ENCODE measurements around the gene TFE3.

The TFE3 gene, protein sequence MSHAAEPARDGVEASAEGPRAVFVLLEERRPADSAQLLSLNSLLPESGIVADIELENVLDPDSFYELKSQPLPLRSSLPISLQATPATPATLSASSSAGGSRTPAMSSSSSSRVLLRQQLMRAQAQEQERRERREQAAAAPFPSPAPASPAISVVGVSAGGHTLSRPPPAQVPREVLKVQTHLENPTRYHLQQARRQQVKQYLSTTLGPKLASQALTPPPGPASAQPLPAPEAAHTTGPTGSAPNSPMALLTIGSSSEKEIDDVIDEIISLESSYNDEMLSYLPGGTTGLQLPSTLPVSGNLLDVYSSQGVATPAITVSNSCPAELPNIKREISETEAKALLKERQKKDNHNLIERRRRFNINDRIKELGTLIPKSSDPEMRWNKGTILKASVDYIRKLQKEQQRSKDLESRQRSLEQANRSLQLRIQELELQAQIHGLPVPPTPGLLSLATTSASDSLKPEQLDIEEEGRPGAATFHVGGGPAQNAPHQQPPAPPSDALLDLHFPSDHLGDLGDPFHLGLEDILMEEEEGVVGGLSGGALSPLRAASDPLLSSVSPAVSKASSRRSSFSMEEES

DNA sequence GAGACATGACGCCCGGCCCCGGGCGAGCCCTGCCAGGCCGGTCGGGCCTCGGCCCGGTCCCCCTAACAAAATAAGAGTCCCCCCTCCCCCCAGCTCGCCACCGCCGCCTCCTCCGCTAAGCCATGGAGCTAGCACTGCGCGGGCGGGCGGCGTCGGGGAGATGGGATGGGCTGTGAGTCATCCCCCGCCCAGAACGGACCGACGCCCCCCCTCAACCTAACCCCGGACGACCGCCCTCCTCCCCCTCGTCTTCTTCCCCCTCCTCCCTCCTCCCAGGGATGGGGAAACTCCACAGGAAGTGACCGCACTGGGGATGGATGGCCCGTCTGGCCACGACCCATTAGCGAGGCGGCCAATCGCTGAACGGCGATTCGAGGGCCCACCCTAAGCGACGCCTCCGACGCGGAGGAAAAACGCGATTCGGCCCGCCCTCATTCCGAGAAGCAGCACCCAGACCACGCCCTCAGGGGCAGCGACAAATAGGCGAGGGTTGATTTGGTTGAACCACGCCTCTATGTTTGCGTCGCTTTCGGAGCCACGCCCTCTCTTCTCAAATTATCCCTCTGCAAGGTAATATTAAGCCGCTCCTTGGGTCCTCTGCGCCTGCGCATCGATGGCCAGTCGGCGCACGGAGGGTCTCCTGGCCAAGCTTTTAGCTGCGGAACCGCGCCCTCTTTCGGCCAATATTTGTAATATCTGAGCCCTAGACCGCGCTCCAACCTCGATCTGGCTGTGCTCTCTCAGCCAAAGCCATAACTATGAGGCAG, at the start of gene TFE3:
TSS of gene TFE3 (minus strand) at position 138 of the 767 bp plus-strand sequence. CDS start at position 7, 131 bp downstream.
- DNase-seq (ENCODE audit: low read depth), result peak; percentile 97

DNA sequence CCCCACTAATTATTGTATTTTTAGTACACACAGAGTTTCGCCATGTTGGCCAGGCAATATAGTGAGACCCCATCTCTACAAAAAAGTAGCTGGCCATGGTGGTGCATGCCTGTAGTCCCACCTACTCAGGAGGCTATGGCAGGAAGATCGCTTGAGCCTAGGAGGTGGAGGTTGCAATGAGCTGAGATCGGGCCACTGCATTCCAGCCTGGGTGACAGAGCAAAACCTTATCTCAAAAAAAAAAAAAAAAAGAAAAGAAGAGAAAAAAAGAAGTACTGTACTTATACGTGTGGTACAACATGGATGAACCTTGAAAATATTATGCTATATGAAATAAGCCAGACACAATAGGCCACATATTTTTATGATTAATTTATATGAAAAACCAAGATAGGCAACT, 46.4 kb upstream of the TFE3 start:
- DNase-seq (ENCODE audit: low read depth), result no peak

DNA sequence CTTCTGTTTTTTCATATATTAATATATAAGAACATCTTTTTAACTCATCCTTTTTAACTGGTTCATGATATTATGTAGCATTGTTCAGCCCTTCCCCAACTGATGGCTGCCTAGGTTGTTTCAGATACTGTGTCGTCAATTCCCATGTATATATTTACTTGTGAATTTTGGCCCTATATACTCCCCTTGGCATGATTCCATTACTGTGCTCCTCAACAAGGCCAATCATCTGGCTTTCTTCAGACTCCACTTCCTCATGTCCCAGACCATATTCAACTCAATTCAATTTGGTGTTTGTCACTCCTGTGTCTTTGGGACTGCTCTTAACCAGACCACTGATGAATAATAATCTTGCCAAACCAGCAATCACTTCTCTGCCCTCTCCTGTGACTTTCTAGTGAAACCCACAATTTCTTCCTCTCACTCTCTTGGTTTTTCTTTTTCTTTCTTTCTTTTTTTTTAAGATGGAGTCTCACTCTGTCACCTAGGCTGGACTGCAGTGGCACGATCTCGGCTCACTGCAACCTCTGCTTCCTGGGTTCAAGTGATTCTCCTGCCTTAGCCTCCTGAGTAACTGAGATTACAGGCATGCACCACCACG, 39.2 kb upstream of the TFE3 start:
- DNase-seq (ENCODE audit: low read depth), result no peak

DNA sequence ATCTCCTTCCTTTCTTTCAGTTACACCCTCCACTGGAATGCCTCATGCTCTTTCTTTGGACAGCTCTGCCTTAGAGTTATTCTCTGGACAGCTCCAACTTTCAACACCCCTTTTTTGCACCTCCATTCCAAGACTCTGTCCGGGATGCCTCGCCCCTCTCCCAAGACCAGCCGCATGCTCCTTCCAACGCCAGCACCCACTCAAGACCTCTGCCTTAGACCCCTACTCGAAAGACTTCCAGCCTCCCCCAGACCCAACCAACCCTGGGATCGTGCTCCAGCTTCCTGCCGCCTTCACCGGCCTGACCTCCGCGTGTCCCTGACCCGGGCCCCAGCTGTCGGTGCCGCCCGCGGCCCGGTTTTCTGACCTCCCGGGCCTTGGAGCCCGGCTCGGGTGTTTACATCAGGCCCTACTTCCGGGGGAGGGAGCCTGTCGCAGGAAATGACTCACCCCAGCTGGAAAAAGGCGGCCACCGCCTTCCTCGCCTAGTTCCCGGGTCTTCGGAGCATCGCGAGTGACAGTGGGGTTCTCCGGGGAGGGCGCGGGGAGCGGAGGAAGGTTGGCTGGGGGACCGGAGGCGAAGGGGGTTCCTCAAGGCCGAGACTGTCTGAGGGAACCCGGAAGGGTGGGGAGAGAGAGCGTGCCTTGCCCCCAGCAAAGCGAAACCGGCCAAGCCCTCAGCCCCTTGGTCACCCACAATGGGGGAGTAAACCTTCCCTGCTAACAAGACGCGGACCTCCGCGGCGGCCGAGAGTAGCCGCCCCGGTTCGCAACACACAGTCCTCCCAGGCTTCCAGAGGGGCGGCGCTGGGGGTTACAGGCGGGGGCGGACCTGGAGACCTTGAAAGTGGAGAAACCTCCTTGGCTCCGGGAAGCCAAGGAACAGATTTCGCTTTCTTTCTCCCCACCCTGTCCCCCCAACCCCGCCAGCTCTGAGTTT, 36.6 kb upstream of the TFE3 start, which contains the start of gene WDR45:
TSS of gene WDR45 (minus strand) at position 399 of the 940 bp plus-strand sequence. CDS start 1,792 bp downstream, outside the sequence.
- peak; percentile 51 for DNase-seq (ENCODE audit: low read depth)

DNA sequence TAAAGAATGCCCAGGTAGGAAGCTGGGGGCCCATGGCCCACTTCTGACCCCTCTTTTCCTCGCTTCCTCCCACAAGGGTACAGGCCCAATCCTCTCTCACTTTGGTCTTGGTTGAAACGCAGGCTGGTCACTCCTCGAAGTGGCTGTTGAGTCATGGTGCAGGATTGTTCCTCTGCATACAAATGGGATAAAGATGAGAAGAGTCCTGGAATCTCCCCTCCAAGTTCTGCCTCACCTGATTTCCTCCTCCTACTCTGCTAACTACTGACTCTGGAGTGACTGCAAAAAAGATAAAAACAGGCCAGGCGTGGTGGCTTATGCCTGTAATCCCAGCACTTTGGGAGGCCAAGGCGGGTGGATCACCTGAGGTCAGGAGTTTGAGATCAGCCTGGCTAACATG, 34.8 kb upstream of the TFE3 start:
- no peak for DNase-seq (ENCODE audit: low read depth)

DNA sequence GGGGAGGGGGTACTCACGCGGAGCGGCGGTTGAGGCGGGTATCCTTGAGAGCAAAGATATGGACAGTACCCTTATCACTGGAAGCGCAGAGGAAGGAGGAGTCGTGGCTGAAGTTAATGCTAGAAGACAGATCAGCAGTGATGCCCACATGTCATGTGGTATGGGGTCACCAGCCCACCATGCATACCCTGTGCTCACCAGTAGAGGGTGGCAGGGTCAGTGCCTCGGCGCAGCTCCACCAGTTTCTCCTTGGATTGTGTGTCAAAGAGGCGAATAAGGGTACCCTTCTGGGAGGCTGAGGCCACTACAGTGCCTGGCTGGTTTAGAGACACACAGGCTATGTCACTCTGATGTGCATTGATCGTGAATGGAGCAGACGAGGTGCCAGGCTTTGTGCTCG, 32.2 kb upstream of the TFE3 start:
- no peak for DNase-seq (ENCODE audit: low read depth)

DNA sequence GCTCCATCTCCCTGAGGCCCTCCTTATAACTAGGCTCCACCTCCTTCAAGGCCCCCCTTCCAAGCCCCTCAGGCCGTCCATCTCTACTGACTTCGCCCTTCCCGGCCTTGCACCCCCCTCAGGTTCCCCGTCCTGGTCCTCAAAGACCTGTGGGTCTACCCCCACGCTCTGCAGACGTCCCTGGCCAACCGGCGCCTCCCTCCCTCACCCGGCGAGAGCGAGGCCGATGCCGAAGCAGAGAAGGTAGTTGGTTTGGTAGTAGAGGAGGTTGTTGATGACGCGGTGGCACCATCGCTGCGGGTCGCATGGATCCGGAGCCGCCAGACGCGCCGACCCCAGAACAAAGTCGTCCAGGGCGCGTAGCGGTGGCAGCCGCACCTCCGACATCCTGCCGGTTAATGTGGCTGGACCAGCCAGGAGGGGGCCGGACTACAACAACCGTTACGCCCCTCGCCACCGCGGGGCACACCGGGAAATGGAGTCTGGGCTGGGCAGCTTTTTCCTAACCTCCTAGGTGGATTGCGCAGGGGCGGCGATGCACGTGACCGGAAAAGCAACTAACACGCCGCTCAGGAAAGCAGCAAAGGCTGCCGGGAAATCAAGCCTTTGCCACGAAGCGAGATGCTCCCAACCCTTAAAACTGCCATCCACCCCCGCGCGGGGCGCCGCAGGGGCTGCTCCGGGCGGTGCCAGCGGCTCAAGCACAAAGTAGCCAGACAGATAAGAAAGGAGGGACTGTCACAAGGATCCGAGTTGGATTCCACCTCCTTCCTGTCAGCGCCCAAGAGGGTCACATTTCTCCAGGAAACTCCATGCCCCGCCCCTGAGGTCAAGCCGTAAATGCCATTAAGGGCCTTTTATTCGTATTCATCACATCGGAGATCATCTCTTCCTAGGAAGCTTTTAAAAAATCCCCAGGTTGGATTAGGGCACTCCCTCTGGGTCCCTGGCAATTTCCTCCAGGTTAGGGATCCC, 30.7 kb upstream of the TFE3 start, which contains the start of gene PRAF2:
TSS of gene PRAF2 (minus strand) at position 402 of the 975 bp plus-strand sequence. CDS start at position 387, 15 bp downstream.
- peak; percentile 83 for DNase-seq (ENCODE audit: low read depth)

DNA sequence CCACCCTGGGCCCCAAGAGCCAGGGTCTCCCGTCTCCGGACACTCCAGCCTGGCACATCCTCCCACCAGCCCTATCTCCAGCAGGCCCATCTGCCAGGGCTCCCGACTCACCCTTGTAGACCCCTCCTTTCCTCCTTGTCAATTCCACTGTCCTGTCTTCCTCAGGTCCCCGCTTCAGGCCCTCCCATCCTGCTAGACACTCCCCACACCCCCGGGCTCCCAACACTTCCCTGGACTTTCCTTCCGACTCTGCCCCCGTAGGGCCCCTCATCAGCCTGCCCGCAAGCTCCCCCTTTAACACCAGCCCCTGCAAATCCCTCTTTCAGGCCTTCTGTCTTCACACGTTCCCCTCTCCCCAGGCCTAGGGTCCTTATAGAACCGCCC, 29.5 kb upstream of the TFE3 start:
- no peak for DNase-seq (ENCODE audit: low read depth)

DNA sequence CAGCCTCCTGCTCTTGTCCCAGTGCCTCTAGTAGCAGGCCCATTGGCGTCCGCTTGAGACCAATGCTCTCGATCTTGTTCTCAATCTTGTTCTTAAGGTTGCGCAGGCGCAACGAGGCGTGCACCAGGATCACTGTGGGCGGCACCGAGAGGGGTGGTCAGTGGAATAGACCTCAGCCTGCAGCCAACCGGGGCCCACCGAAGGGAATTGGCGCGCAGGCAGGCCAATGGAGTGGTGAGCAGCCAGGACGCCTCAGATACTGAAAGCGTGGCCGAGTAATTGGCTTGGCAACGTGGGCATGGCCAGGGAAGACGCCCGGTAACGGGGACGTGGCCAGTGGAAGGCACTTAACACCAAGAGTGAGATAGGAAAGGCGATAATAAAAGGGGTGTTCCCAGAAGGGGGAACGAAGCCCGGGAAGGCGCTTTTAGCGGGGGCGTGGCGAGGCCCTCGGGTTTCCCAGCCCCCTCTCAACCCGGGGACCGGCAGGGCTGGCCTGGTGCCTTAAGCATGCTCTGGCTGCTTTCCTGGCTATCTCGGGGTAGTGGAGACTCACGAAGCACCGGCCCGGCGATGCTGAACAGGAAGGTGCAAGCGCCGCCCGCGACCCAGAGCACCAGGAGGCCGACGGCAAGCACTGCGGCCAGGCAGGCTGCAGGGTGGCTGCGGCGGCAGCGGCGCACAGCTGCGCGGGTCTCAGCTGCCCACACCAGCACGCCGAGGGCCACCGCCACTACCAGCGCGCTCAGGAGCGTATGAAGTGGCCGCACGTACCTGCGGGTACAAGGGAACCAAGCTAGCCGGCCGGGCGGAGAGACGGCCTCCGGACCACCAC, 28.9 kb upstream of the TFE3 start:
- no peak for DNase-seq (ENCODE audit: low read depth)

DNA sequence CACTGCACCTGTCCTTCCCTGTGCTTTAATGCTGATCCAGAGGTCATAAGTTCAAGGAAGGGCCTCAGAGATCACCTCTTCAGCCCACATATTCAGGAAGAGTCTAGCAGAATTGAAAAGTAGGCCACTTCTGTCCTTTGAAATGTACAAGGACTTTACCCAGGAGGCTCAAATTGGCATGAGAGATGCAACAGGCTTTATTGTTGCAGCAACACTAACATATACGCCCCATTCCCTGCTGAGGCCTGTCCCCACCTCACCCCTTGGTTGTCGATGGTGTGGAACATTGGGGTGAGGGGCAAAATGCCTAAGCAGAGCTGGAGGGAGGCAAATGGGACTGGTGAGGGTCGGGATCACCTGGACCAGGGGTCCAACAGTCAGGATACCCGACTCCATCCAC, 27.8 kb upstream of the TFE3 start:
- no peak for DNase-seq (ENCODE audit: low read depth)

DNA sequence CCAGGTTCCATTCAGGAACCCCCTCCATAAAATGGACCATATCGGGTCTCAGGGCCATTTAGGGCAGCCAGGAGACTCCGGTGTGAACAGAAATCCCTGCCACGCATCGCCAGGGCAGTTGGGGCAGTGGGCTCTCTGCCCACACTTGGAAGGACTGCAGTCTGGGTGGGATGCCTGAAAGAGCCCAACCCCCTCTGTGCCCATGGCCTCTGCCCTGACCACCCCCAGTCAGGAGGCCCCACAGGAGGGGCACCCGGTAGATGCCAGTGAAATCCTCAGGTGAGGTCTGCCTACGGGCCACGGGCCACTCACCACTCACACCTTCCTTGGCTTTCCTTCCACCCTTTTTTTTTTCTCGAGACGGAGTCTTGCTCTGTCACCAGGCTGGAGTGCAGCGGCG, 25.9 kb upstream of the TFE3 start:
- DNase-seq (ENCODE audit: low read depth), result no peak

DNA sequence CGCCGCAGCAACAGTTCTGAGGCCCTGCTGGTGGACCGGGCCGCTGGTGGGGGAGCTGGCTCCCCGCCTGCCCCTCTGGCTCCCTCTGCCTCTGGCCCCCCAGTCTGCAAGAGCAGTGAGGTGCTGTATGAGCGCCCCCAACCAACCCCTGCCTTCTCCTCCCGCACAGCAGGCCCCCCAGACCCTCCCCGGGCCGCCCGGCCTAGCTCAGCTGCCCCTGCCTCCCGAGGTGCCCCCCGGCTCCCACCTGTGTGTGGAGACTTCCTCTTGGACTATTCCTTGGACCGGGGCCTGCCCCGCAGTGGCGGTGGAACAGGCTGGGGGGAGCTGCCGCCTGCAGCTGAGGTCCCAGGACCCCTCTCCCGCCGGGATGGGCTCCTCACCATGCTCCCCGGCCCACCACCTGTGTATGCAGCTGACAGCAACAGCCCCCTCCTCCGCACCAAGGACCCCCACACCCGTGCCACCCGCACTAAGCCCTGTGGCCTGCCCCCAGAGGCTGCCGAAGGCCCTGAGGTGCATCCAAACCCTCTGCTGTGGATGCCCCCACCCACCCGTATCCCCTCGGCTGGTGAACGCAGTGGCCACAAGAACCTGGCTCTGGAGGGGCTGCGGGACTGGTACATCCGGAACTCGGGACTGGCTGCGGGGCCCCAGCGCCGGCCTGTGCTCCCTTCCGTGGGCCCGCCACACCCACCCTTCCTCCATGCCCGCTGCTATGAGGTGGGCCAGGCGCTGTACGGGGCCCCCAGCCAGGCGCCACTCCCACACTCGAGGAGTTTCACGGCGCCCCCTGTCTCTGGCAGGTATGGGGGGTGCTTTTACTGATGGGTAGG, 24.3 kb upstream of the TFE3 start:
- DNase-seq (ENCODE audit: low read depth), result no peak

DNA sequence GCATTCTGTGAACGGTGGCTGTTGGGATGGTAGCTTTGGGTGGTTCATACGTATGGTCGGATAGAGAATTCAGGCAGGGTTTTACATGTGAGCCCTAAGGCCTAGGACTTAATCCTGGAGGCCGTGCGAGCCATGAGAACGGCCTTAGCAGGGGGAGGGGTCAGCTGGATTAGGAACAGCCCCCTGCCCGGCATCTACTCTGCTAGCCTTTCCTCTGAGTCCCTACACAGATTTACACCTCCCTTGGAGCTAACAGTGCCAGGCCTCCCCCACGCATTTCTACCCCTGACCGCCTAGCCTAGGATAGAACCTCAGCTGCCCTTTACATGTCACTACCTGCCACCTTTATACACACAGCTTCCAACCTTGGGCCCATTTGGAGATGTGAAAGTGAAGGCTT, 23.5 kb upstream of the TFE3 start:
- no peak for DNase-seq (ENCODE audit: low read depth)

DNA sequence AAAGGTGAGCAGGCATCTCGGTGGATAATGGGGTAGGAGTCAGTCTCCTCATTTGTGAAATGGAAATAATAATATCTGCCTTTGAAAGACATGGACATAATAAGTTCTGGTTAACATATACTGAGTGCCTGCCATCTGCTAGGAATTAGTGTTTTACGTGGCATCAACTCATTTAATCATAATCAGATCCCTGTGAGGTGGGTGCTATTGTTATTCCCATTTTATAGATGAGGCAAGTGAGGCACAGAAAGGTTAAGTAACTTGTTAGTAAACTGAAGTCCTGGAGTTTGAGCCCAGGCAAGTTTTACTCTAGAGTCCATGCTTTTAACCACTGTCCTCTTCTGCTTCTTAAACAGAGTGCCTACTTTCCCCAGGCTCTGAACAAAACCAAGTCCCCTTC, 23.1 kb upstream of the TFE3 start:
- DNase-seq (ENCODE audit: low read depth), result no peak

DNA sequence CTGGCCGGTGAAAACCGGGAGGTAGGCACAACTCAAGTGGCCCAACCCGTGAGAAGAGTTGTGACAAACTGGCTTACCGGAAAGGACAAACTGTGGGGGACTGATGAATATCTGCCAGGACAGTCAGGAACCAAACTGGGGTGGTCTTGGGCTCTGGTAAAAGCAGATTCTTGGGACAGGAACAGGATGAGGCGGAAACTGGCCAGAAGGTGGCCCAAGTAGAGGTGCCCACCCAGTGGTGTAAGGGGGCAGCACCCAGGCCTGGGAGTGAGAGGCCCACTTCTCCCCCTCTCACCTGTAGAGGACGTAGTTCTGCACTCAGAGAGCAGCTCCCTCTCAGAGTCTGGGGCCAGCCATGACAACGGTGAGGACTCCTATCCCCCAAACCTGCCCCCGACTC, 21.6 kb upstream of the TFE3 start:
- no peak for DNase-seq (ENCODE audit: low read depth)

DNA sequence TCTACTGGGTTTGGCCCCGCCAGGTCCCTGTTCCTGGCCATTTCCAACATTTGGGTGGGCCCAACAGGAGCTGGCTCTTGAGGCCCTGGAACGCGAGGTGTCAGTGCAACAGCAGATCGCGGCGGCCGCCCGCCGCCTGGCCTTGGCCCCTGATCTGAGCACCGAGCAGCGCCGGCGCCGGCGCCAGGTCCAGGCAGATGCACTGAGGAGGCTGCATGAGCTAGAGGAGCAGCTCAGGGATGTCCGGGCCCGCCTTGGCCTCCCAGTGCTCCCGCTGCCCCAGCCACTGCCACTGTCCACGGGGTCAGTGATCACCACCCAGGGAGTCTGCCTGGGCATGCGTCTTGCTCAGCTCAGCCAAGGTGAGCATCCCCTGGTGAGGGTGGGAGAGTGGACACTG, 21.1 kb upstream of the TFE3 start:
- no peak for DNase-seq (ENCODE audit: low read depth)

DNA sequence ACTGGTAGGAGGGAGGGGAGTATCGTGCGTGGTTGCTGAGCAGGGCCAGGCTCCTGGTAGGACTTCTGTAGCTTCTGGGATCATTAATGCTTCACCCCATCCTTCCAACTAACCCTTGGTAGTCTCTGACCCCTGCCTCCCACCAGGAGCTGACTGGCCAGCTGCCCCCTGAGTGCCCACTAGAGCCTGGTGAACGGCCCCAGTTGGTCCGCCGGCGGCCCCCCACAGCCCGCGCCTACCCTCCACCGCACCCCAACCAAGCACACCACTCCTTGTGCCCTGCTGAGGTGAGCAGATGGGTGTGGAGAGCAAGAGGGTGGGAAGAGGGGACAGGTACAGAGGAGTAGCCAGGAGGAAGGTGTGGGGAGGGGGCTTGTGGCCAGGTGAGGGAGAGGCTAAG, 20.6 kb upstream of the TFE3 start:
- no peak for DNase-seq (ENCODE audit: low read depth)

DNA sequence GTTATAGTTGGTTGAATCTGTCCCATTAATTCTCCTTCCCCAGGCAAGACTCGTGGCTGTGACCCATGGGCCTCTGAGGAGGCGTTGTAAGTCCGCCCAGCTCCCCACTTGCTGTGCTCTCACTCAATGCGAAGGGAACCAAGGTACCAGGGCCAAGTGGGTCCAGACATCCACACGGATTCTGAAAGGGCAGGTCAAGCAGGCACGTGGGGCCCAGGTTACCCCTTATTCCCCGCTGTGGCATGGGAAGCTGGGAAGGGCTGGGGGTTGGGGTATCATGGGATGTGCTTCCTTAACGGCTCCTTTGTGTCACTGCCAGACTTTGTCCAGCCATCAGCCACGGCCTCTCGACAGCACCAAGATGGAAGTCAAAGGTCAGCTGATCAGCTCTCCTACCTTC, 18.8 kb upstream of the TFE3 start:
- no peak for DNase-seq (ENCODE audit: low read depth)
